ENCODE results near the gene RHOH. TPM values are rescaled to one million over a fixed set of nuclear protein-coding genes. Genes with fewer than 3 reads are reported as not detected.

RHOH gene
- total and polyA plus RNA-seq, 9 of the 15 experiments (the other 6 are each of a cell fraction or from before 2014, with no cell fraction given) = 14.3 to 37.7 (median 23.2) TPM

GRCh38 chr4:40205259-40206198 is 8.7 kb downstream of the RHOH start (continued):
- TF ChIP-seq, protein P1, sequence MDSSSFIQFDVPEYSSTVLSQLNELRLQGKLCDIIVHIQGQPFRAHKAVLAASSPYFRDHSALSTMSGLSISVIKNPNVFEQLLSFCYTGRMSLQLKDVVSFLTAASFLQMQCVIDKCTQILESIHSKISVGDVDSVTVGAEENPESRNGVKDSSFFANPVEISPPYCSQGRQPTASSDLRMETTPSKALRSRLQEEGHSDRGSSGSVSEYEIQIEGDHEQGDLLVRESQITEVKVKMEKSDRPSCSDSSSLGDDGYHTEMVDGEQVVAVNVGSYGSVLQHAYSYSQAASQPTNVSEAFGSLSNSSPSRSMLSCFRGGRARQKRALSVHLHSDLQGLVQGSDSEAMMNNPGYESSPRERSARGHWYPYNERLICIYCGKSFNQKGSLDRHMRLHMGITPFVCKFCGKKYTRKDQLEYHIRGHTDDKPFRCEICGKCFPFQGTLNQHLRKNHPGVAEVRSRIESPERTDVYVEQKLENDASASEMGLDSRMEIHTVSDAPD (CRISPR knock-in tag; IDR thresholded peaks at IDR 0.05) = no peak
- TF ChIP-seq SETDB1 (IDR thresholded peaks at IDR 0.05; ENCODE audit: low read length) = no peak
- no peak for TF ChIP-seq ZBTB1 (CRISPR knock-in tag; IDR thresholded peaks at IDR 0.05; ENCODE audit: borderline replicate concordance, low read depth)
- no peak for TF ChIP-seq GABPB2 (CRISPR knock-in tag; conservative IDR thresholded peaks at IDR 0.05)
- no peak for TF ChIP-seq TAF7 (tag; IDR thresholded peaks at IDR 0.05)
- peak; percentile 75 for TF ChIP-seq ZNF175 (CRISPR knock-in tag; IDR thresholded peaks at IDR 0.05; ENCODE audit: low read depth)
- peak; percentile 37; the same call in 1 of the 2 replicates for TF ChIP-seq ZNF668 (CRISPR knock-in tag; IDR thresholded peaks at IDR 0.05)
- no peak for TF ChIP-seq KDM2B (CRISPR knock-in tag; IDR thresholded peaks at IDR 0.05)
- TF ChIP-seq, protein P2, sequence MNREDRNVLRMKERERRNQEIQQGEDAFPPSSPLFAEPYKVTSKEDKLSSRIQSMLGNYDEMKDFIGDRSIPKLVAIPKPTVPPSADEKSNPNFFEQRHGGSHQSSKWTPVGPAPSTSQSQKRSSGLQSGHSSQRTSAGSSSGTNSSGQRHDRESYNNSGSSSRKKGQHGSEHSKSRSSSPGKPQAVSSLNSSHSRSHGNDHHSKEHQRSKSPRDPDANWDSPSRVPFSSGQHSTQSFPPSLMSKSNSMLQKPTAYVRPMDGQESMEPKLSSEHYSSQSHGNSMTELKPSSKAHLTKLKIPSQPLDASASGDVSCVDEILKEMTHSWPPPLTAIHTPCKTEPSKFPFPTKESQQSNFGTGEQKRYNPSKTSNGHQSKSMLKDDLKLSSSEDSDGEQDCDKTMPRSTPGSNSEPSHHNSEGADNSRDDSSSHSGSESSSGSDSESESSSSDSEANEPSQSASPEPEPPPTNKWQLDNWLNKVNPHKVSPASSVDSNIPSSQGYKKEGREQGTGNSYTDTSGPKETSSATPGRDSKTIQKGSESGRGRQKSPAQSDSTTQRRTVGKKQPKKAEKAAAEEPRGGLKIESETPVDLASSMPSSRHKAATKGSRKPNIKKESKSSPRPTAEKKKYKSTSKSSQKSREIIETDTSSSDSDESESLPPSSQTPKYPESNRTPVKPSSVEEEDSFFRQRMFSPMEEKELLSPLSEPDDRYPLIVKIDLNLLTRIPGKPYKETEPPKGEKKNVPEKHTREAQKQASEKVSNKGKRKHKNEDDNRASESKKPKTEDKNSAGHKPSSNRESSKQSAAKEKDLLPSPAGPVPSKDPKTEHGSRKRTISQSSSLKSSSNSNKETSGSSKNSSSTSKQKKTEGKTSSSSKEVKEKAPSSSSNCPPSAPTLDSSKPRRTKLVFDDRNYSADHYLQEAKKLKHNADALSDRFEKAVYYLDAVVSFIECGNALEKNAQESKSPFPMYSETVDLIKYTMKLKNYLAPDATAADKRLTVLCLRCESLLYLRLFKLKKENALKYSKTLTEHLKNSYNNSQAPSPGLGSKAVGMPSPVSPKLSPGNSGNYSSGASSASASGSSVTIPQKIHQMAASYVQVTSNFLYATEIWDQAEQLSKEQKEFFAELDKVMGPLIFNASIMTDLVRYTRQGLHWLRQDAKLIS (CRISPR knock-in tag; IDR thresholded peaks at IDR 0.05) = 0 out of 2 replicates have a peak, but pooled peaks have one; percentile 77
- no peak for TF ChIP-seq BRCA1 (IDR thresholded peaks at IDR 0.05)
- TF ChIP-seq BRCA1 (CRISPR knock-in tag; IDR thresholded peaks at IDR 0.05) = no peak
- TF ChIP-seq RFX1 (IDR thresholded peaks at IDR 0.05) = no peak
- no peak for TF ChIP-seq JUNB (CRISPR knock-in tag; conservative IDR thresholded peaks at IDR 0.05)
- no peak for TF ChIP-seq GABPB1 (CRISPR knock-in tag; IDR thresholded peaks at IDR 0.05)
- no peak for TF ChIP-seq MCM3 (IDR thresholded peaks at IDR 0.05)
- no peak for TF ChIP-seq NUFIP1 (IDR thresholded peaks at IDR 0.05; ENCODE audit: partially characterized antibody)
- no peak for TF ChIP-seq GTF2F1 (IDR thresholded peaks at IDR 0.05; ENCODE audit: low read depth, low read length)
- no peak for TF ChIP-seq ZNF140 (CRISPR knock-in tag; IDR thresholded peaks at IDR 0.05)
- peak; percentile 66; the same call in 1 of the 2 replicates for TF ChIP-seq STAT5A (IDR thresholded peaks at IDR 0.05; ENCODE audit: borderline replicate concordance, low read length)
- TF ChIP-seq IRF2 (CRISPR knock-in tag; IDR thresholded peaks at IDR 0.05) = no peak
- TF ChIP-seq USF2 (CRISPR knock-in tag; IDR thresholded peaks at IDR 0.05) = 0 out of 2 replicates have a peak, but pooled peaks have one; percentile 33
- no peak for TF ChIP-seq SMAD2 (IDR thresholded peaks at IDR 0.05; ENCODE audit: low read depth, low read length)
- no peak for TF ChIP-seq SRSF9 (IDR thresholded peaks at IDR 0.05; ENCODE audit: borderline replicate concordance, low read depth, low read length)
- 0 out of 2 replicates have a peak, but pooled peaks have one; percentile 52 for TF ChIP-seq ZNF584 (CRISPR knock-in tag; IDR thresholded peaks at IDR 0.05; ENCODE audit: low read depth)

Data from K562 (cell line).